GM06990 (cell line): ENCODE measurements around the gene SLC38A10.

Experiments
- DNase-seq: peaks from one replicate; pipeline ENCODE4 v3.0.0-alpha.2; 2011; ENCODE audit not compliant: insufficient read length; ENCODE audit errors: extremely low read depth
- H3K27me3 ChIP-seq: replicated peaks from 2 replicates; pipeline ENCODE4 v1.6.0; 2011; ENCODE audit warnings: low read length; ENCODE audit not compliant: control insufficient read depth, insufficient read depth
- H3K36me3 ChIP-seq: 2 replicates; pipeline ENCODE4 v1.5.1; 2011; ENCODE audit warnings: low read length; ENCODE audit not compliant: control insufficient read depth, insufficient read depth
- H3K4me3 ChIP-seq: replicated peaks from 2 replicates; pipeline ENCODE4 v1.5.1; 2011; ENCODE audit warnings: low read depth, mild to moderate bottlenecking, control low read depth, low read length
- TF ChIP-seq, protein P1 (sequence below): IDR thresholded peaks from 2 replicates; pipeline ENCODE4 v1.5.1; 2011; ENCODE audit warnings: low read length, control low read depth, mild to moderate bottlenecking, inconsistent platforms; ENCODE audit not compliant: insufficient read depth, poor library complexity, severe bottlenecking

SLC38A10 gene

GRCh38 chr17:81328978-81329926, 34.1 kb upstream of the SLC38A10 start:
- H3K4me3 ChIP-seq = no peak overlapping the region
- no peaks in the 10 kb centered on the region for H3K36me3 ChIP-seq
- DNase-seq = peak; percentile 41
- H3K27me3 ChIP-seq = no peaks in the 10 kb centered on the region; the same call in 1 of the 2 replicates
- TF ChIP-seq, protein P1, sequence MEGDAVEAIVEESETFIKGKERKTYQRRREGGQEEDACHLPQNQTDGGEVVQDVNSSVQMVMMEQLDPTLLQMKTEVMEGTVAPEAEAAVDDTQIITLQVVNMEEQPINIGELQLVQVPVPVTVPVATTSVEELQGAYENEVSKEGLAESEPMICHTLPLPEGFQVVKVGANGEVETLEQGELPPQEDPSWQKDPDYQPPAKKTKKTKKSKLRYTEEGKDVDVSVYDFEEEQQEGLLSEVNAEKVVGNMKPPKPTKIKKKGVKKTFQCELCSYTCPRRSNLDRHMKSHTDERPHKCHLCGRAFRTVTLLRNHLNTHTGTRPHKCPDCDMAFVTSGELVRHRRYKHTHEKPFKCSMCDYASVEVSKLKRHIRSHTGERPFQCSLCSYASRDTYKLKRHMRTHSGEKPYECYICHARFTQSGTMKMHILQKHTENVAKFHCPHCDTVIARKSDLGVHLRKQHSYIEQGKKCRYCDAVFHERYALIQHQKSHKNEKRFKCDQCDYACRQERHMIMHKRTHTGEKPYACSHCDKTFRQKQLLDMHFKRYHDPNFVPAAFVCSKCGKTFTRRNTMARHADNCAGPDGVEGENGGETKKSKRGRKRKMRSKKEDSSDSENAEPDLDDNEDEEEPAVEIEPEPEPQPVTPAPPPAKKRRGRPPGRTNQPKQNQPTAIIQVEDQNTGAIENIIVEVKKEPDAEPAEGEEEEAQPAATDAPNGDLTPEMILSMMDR = no peak

- TF ChIP-seq, protein P1 = no peak
- Histone ChIP-seq H3K36me3 (no peaks in the 10 kb centered on the region), H3K4me3 (no peak overlapping the region), H3K27me3 (no peaks in the 10 kb centered on the region; the same call in 1 of the 2 replicates)
- DNase-seq = no peak
These were observed 33.4 kb upstream of the SLC38A10 start for GRCh38 chr17:81328489-81328888.

GRCh38 chr17:81325714-81326358, 30.7 kb upstream of the SLC38A10 start:
- H3K27me3 ChIP-seq = no peaks in the 10 kb centered on the region; the same call in 1 of the 2 replicates
- H3K4me3 ChIP-seq = no peak overlapping the region
- TF ChIP-seq, protein P1 = no peak
- DNase-seq = no peak
- H3K36me3 ChIP-seq = no peaks in the 10 kb centered on the region

- H3K27me3 ChIP-seq = no peaks in the 10 kb centered on the region; the same call in 1 of the 2 replicates
- TF ChIP-seq, protein P1 = no peak
- no peak overlapping the region for H3K4me3 ChIP-seq
- no peaks in the 10 kb centered on the region for H3K36me3 ChIP-seq
- no peak for DNase-seq
These were observed 30.0 kb upstream of the SLC38A10 start for GRCh38 chr17:81324851-81325713.

GRCh38 chr17:81324177-81324850, 29.2 kb upstream of the SLC38A10 start:
- Histone ChIP-seq H3K27me3 (no peaks in the 10 kb centered on the region; the same call in 1 of the 2 replicates), H3K36me3 (no peaks in the 10 kb centered on the region), H3K4me3 (no peak overlapping the region)
- DNase-seq = no peak
- TF ChIP-seq, protein P1 = no peak
